HepG2 (cell line): ENCODE results near the gene HDAC4. TPM values are rescaled to one million over a fixed set of nuclear protein-coding genes. Genes with fewer than 3 reads are reported as not detected.

Experiments
- ATAC-seq: fragments of 200-7000 bp; cut with Tn5 transposase; 3 replicates; pipeline ENCODE4 v1.9.1; 2020; ENCODE audit warnings: mild to moderate bottlenecking, moderate library complexity
- BruUV-seq: library from RNA; stranded (reverse); fragments of 400-500 nt; replicated peaks from 2 replicates; lab custom pipeline; 2021; lab: Mats Ljungman, UMichigan
- CTCF ChIA-PET: fragments of 300-600 bp; formaldehyde crosslinking; extraction: SDS; loops from one replicate; lab custom pipeline; 2021; ENCODE audit warnings: low total read pairs, inconsistent platforms, low intra/inter-chr PET ratio; lab: Yijun Ruan, JAX
- POLR2A ChIA-PET: fragments of 350-600 bp; sonication (Branson Sonifier 250); formaldehyde crosslinking; loops from one replicate; lab custom pipeline; 2020; ENCODE audit warnings: antibody characterized with exemption, inconsistent platforms; lab: Yijun Ruan, JAX
- DNase-seq: peaks from one replicate; pipeline ENCODE4 v3.0.0-alpha.2; 2015; ENCODE audit warnings: low spot score
- FAIRE-seq: peaks from 3 replicates; lab custom pipeline; 2011; peaks lifted over from hg19 to GRCh38; lab: Jason Lieb, UNC
- H2AFZ ChIP-seq: one replicate; pipeline ENCODE4 v1.6.1; 2011; ENCODE audit warnings: low read length, inconsistent platforms
- H3K27ac ChIP-seq: fragments of 300-600 bp; 3 replicates; pipeline ENCODE4 v1.8.0; 2011; ENCODE audit warnings: mixed run types, mild to moderate bottlenecking, mixed read lengths, low read length, inconsistent platforms; ENCODE audit not compliant: insufficient read depth; ENCODE audit errors: extremely low read length
- H3K27me3 ChIP-seq, 2 experiments: fragments of 200-600 bp in 1 of 2; 2 replicates in 1 of 2; 3 replicates in 1 of 2; pipeline versions ENCODE4 v1.6.0 to v1.8.0; 2011; ENCODE audit warnings: low read length in 2 of 2, mild to moderate bottlenecking in 2 of 2, moderate library complexity in 2 of 2, inconsistent platforms in 1 of 2; ENCODE audit not compliant: insufficient read depth in 2 of 2, control insufficient read depth in 1 of 2
- H3K36me3 ChIP-seq, 2 experiments: fragments of 200-600 bp in 1 of 2; replicated peaks in 1 of 2; 2 replicates in 1 of 2; 3 replicates in 1 of 2; pipeline versions ENCODE4 v1.5.1 to v1.8.0; 2011; ENCODE audit warnings: low read length in 2 of 2, inconsistent platforms in 1 of 2; ENCODE audit not compliant: insufficient read depth in 2 of 2, control insufficient read depth in 1 of 2
- H3K4me1 ChIP-seq: 2 replicates; pipeline ENCODE4 v1.5.1; 2012; ENCODE audit warnings: low read length, inconsistent platforms; ENCODE audit not compliant: insufficient read depth
- H3K4me2 ChIP-seq: 2 replicates; pipeline ENCODE4 v1.6.0; 2011; ENCODE audit warnings: low read depth, low read length, inconsistent platforms
- H3K4me3 ChIP-seq, 3 experiments: fragments of 200-600 bp in 1 of 3; sonication (generic), shearing (Covaris generic) in 1 of 3; replicated peaks in 1 of 3; 2 replicates each; pipeline ENCODE4 v1.5.1; 2011 to 2016; ENCODE audit warnings: low read length in 3 of 3, inconsistent platforms in 2 of 3, low read depth in 2 of 3, mild to moderate bottlenecking in 2 of 3, control low read depth in 1 of 3, mixed read lengths in 1 of 3; ENCODE audit not compliant: insufficient read depth in 1 of 3
- H3K79me2 ChIP-seq: one replicate; pipeline ENCODE4 v1.6.1; 2011; ENCODE audit warnings: low read length, inconsistent platforms; ENCODE audit not compliant: insufficient read depth
- H3K9ac ChIP-seq: 2 replicates; pipeline ENCODE4 v1.6.0; 2011; ENCODE audit warnings: mild to moderate bottlenecking, low read depth, low read length, inconsistent platforms; ENCODE audit not compliant: insufficient read depth
- H3K9me3 ChIP-seq: 2 replicates; pipeline ENCODE4 v1.5.1; 2012; ENCODE audit warnings: mild to moderate bottlenecking, low read length
- H4K20me1 ChIP-seq: 2 replicates; pipeline ENCODE4 v1.6.0; 2011; ENCODE audit warnings: inconsistent platforms, mild to moderate bottlenecking, low read length, moderate library complexity; ENCODE audit not compliant: insufficient read depth
- ARID4A ChIP-seq: sonication (generic); formaldehyde crosslinking; IDR thresholded peaks from 2 replicates; pipeline ENCODE4 v1.5.0; 2020; ENCODE audit warnings: mild to moderate bottlenecking, missing genetic modification reagents, borderline replicate concordance
- CC2D1A ChIP-seq: sonication (generic); formaldehyde crosslinking; IDR thresholded peaks from 2 replicates; pipeline ENCODE4 v1.8.1; 2023; ENCODE audit warnings: mild to moderate bottlenecking, missing genetic modification reagents
- DNMT1 ChIP-seq: sonication (generic); formaldehyde crosslinking; IDR thresholded peaks from 2 replicates; pipeline ENCODE4 v1.5.1; 2020; ENCODE audit warnings: mild to moderate bottlenecking, missing genetic modification reagents
- SNAI1 ChIP-seq: sonication (generic); formaldehyde crosslinking; IDR thresholded peaks from 2 replicates; pipeline ENCODE4 v1.5.0; 2020; ENCODE audit warnings: mild to moderate bottlenecking, missing genetic modification reagents, borderline replicate concordance
- ZBTB1 ChIP-seq: sonication (generic); formaldehyde crosslinking; IDR thresholded peaks from 2 replicates; pipeline ENCODE4 v1.4.0; 2020; ENCODE audit warnings: missing genetic modification reagents, borderline replicate concordance
- ZNF546 ChIP-seq: sonication (generic); formaldehyde crosslinking; conservative IDR thresholded peaks from 2 replicates; pipeline ENCODE4 v1.8.1; 2023; ENCODE audit warnings: mild to moderate bottlenecking, missing genetic modification reagents
- ZSCAN30 ChIP-seq: sonication (generic); formaldehyde crosslinking; IDR thresholded peaks from 2 replicates; pipeline ENCODE4 v1.5.0; 2020; ENCODE audit warnings: mild to moderate bottlenecking, missing genetic modification reagents
- WGBS: methylation state at CpG from one replicate; pipeline ENCODE4 v1.1.6; 2017; ENCODE audit warnings: low lambda C conversion rate; 5-methylcytosine and 5-hydroxymethylcytosine counted together
- in situ Hi-C: cut with HindIII; loops from 2 replicates; pipeline ENCODE4 v1.10.0; 2017; ENCODE audit warnings: low pct_unique_long_range_greater_than_20kb; ENCODE audit not compliant: extremely low pct_ligation_motif_present
- intact Hi-C: fragments of 100-400 bp; cut with micrococcal nuclease; formaldehyde crosslinking; loops from one replicate; pipeline ENCODE4 v1.10.0; 2022; ENCODE audit not compliant: unreplicated experiment
- polyA plus RNA-seq, 8 experiments: library from polyadenylated mRNA; depleted of rRNA in 3 of 8; stranded (reverse) in 7 of 8; unstranded in 1 of 8; fragments of >200 nt; fragmentation: Illumina TruSeq in 4 of 8; extraction: Trizol in 4 of 8; gene quantifications; 2 replicates each; pipeline versions ENCODE4 v1.2.1 to v1.2.3, GENCODE V29; 2011 to 2016; ENCODE audit warnings: low read depth in 4 of 8, missing spikeins in 1 of 8, mixed read lengths in 1 of 8; ENCODE audit not compliant: insufficient read depth in 1 of 8
- total RNA-seq, 5 experiments: library from RNA; depleted of rRNA; stranded (reverse); fragments of >200 nt; fragmentation: Illumina TruSeq; extraction: Trizol; gene quantifications; 2 replicates each; pipeline ENCODE4 v1.2.3, GENCODE V29; 2016; ENCODE audit warnings: low read depth in 1 of 5
- TF ChIP-seq, protein P1 (sequence below), 2 experiments: sonication (generic) in 1 of 2; formaldehyde crosslinking in 1 of 2; IDR thresholded peaks; 2 replicates each; pipeline versions ENCODE4 v1.5.1 to v1.6.1; 2011 to 2020; ENCODE audit warnings: borderline replicate concordance in 1 of 2, low read depth in 1 of 2, low read length in 1 of 2, mild to moderate bottlenecking in 1 of 2, missing genetic modification reagents in 1 of 2, moderate library complexity in 1 of 2
- TF ChIP-seq, protein P2 (sequence below): sonication (generic); formaldehyde crosslinking; IDR thresholded peaks from 2 replicates; pipeline ENCODE4 v1.4.0; 2020; ENCODE audit warnings: missing genetic modification reagents, borderline replicate concordance

Gene HDAC4
- total and polyA plus RNA-seq, 2 of the 13 experiments (the other 11 are each of a cell fraction or from before 2014, with no cell fraction given): 10.1 to 11.5 TPM

DNA sequence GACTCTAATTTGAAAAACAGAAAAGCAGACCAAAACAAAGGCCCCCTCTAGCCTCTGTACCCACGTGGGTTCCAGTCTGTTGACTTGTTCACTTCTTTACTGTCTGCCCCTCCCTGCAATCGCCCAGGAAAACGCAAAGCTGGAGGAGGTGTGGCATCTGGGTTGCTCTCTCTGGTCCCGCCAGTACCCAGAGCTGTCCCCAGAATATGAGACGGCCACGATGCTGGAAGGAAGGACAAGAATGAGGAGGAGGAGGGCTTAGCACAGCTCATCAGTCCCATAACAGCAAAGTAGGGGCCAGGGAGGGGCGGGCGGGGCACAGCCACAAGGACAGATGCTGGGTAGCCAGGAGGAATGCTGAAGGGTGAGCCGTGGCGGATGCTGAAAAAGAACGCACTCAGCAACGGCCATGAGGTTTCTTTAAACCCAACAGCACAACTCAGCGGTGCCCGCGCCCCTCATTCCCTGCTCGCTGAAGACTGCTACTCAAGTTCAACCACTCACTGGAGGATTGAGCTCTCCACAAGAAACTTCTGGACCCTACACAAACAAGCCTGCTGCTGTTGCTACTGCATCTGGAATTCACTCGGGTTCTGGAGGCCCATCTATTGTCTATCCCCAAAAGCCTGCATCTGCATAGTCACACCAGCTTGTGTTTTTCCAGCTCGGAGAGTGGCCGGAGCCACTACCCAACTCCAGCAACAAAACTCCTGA is 187.7 kb downstream of the HDAC4 start:
- in situ Hi-C loops: no loop called here
- Histone ChIP-seq H3K27me3 (no peaks in the 10 kb centered on the region), H3K4me1 (0 out of 2 replicates have a peak, but pooled peaks cover 5% of the 10 kb centered on the region), H4K20me1 (peaks cover 17% of the 10 kb centered on the region), H2AFZ (no peak overlapping the region), H3K36me3 (no peaks in the 10 kb centered on the region), H3K79me2 (peaks cover 10% of the 10 kb centered on the region), H3K9ac (no peak overlapping the region), H3K27ac (no peak overlapping the region), H3K4me2 (no peak overlapping the region), H3K9me3 (no peaks in the 10 kb centered on the region), H3K4me3 (no peak overlapping the region)
- DNase-seq (no peak), FAIRE-seq (no peak), ATAC-seq (no peak)
- ChIA-PET POLR2A (interaction anchor here (1.4 kb wide), 1 partner anchor 188 kb away, joined by 3 read pairs; the partner anchor contains the start of gene HDAC4), CTCF (no interaction called here)
- BruUV-seq: no TSS peak
- WGBS: 84% methylated on average over 19 of the region's 19 CpGs
- TF ChIP-seq, protein P1, sequence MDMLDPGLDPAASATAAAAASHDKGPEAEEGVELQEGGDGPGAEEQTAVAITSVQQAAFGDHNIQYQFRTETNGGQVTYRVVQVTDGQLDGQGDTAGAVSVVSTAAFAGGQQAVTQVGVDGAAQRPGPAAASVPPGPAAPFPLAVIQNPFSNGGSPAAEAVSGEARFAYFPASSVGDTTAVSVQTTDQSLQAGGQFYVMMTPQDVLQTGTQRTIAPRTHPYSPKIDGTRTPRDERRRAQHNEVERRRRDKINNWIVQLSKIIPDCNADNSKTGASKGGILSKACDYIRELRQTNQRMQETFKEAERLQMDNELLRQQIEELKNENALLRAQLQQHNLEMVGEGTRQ (IDR thresholded peaks at IDR 0.05; ENCODE audit: low read depth, low read length): no peak
- TF ChIP-seq, protein P1 (CRISPR knock-in tag; IDR thresholded peaks at IDR 0.05; ENCODE audit: borderline replicate concordance): no peak
- TF ChIP-seq ZSCAN30: no peak
- TF ChIP-seq SNAI1 (CRISPR knock-in tag): no peak
- no peak for TF ChIP-seq DNMT1 (CRISPR knock-in tag)
- no peak for TF ChIP-seq CC2D1A (CRISPR knock-in tag)
- TF ChIP-seq, protein P2, sequence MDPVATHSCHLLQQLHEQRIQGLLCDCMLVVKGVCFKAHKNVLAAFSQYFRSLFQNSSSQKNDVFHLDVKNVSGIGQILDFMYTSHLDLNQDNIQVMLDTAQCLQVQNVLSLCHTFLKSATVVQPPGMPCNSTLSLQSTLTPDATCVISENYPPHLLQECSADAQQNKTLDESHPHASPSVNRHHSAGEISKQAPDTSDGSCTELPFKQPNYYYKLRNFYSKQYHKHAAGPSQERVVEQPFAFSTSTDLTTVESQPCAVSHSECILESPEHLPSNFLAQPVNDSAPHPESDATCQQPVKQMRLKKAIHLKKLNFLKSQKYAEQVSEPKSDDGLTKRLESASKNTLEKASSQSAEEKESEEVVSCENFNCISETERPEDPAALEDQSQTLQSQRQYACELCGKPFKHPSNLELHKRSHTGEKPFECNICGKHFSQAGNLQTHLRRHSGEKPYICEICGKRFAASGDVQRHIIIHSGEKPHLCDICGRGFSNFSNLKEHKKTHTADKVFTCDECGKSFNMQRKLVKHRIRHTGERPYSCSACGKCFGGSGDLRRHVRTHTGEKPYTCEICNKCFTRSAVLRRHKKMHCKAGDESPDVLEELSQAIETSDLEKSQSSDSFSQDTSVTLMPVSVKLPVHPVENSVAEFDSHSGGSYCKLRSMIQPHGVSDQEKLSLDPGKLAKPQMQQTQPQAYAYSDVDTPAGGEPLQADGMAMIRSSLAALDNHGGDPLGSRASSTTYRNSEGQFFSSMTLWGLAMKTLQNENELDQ (CRISPR knock-in tag): no peak
- no peak for TF ChIP-seq ZNF546
- TF ChIP-seq ARID4A: no peak
- TF ChIP-seq ZBTB1 (CRISPR knock-in tag): no peak
- intact Hi-C loops: no loop called here
